GM04504 (cell line): Measurements from ENCODE around the gene COLEC11.
"Not testable (repeated sequence)": the region's sequence is repeated elsewhere in the genome, so short reads cannot be mapped to it uniquely, and the experiment has no call there.

ENCODE experiments used
- DNase-seq: peaks from one replicate; pipeline ENCODE4 v3.0.0-alpha.2; 2012; ENCODE audit warnings: low read depth

The COLEC11 gene

GRCh38 chr2:3606028-3606369 is 11.1 kb downstream of the COLEC11 start:
- DNase-seq: no peak

- no peak for DNase-seq
Observed at GRCh38 chr2:3606370-3607201, 11.7 kb downstream of the COLEC11 start.

GRCh38 chr2:3608373-3609278 is 13.7 kb downstream of the COLEC11 start:
- no peak for DNase-seq

- DNase-seq: not testable (repeated sequence)
Observed at GRCh38 chr2:3609279-3609673, 14.4 kb downstream of the COLEC11 start.

- DNase-seq: no peak
Observed at GRCh38 chr2:3610415-3610814, 15.5 kb downstream of the COLEC11 start.

- no peak for DNase-seq
Observed at GRCh38 chr2:3610881-3611505, 16.1 kb downstream of the COLEC11 start.

- DNase-seq: no peak
Observed at GRCh38 chr2:3611589-3611988, 16.7 kb downstream of the COLEC11 start.

GRCh38 chr2:3612639-3613523 is 18.0 kb downstream of the COLEC11 start:
- no peak for DNase-seq

GRCh38 chr2:3613524-3613905 is 18.6 kb downstream of the COLEC11 start:
- DNase-seq: no peak

GRCh38 chr2:3614743-3615142 is 19.8 kb downstream of the COLEC11 start:
- DNase-seq: not testable (repeated sequence)

- not testable (repeated sequence) for DNase-seq
Observed at GRCh38 chr2:3615541-3616200, 20.8 kb downstream of the COLEC11 start.

- DNase-seq: not testable (repeated sequence)
Observed at GRCh38 chr2:3616435-3617197, 21.7 kb downstream of the COLEC11 start.

- DNase-seq: no peak
Observed at GRCh38 chr2:3617198-3617890, 22.4 kb downstream of the COLEC11 start.

GRCh38 chr2:3618367-3618766 is 23.5 kb downstream of the COLEC11 start:
- no peak for DNase-seq

GRCh38 chr2:3619033-3619432 is 24.1 kb downstream of the COLEC11 start:
- no peak for DNase-seq

- not testable (repeated sequence) for DNase-seq
Observed at GRCh38 chr2:3619661-3620060, 24.7 kb downstream of the COLEC11 start.

GRCh38 chr2:3620834-3621233 is 25.9 kb downstream of the COLEC11 start:
- DNase-seq: no peak

- DNase-seq: no peak
Observed at GRCh38 chr2:3622967-3623366, 28.1 kb downstream of the COLEC11 start.

GRCh38 chr2:3624059-3624794 is 29.3 kb downstream of the COLEC11 start:
- no peak for DNase-seq
